PC-3 (cell line): ENCODE results near the gene UBE4B. TPM values are rescaled to one million over a fixed set of nuclear protein-coding genes. Genes with fewer than 3 reads are reported as not detected.

Source experiments
- ATAC-seq: fragments of 200-7000 bp; cut with Tn5 transposase; 2 replicates; pipeline ENCODE4 v1.9.1; 2020; ENCODE audit warnings: mild to moderate bottlenecking, moderate library complexity
- BruUV-seq: library from RNA; stranded (reverse); fragments of 400-500 nt; replicated peaks from 2 replicates; lab custom pipeline; 2021; lab: Mats Ljungman, UMichigan
- CTCF ChIA-PET: fragments of 300-600 bp; sonication (Branson Sonifier 250); formaldehyde crosslinking; loops from one replicate; lab custom pipeline; 2022; ENCODE audit warnings: antibody characterized with exemption; lab: Charles Lee
- POLR2A ChIA-PET: fragments of 300-600 bp; sonication (Branson Sonifier 250); formaldehyde crosslinking; loops from one replicate; lab custom pipeline; 2022; ENCODE audit warnings: antibody characterized with exemption; ENCODE audit not compliant: unreplicated experiment; lab: Charles Lee
- DNase-seq: peaks from one replicate; pipeline ENCODE4 v3.0.0-alpha.2; 2015
- H2AFZ ChIP-seq: fragments of 300-600 bp; sonication (generic); 2 replicates; pipeline ENCODE4 v1.6.0; 2016; ENCODE audit warnings: antibody characterized with exemption, low read length
- H3F3A ChIP-seq: fragments of 300-600 bp; sonication (generic); one replicate; pipeline ENCODE4 v1.6.0; 2017; ENCODE audit warnings: antibody characterized with exemption, low read length, control low read depth, mild to moderate bottlenecking; ENCODE audit not compliant: unreplicated experiment
- H3K27ac ChIP-seq: fragments of 300-600 bp; sonication (generic); 2 replicates; pipeline ENCODE4 v1.5.1; 2016; ENCODE audit warnings: mild to moderate bottlenecking, low read length
- H3K27me3 ChIP-seq: fragments of 300-600 bp; sonication (generic); 2 replicates; pipeline ENCODE4 v1.6.1; 2016; ENCODE audit warnings: low read length, mixed read lengths
- H3K36me3 ChIP-seq: fragments of 300-600 bp; sonication (generic); 2 replicates; pipeline ENCODE4 v1.6.1; 2016; ENCODE audit warnings: low read depth, mixed run types, low read length, mixed read lengths
- H3K4me1 ChIP-seq: fragments of 300-600 bp; sonication (generic); 2 replicates; pipeline ENCODE4 v1.5.1; 2016; ENCODE audit warnings: low read length; ENCODE audit not compliant: insufficient read depth
- H3K4me2 ChIP-seq: fragments of 300-600 bp; sonication (generic); 2 replicates; pipeline ENCODE4 v1.6.0; 2016; ENCODE audit warnings: low read length
- H3K4me3 ChIP-seq: fragments of 300-600 bp; sonication (generic); 2 replicates; pipeline ENCODE4 v1.5.1; 2016; ENCODE audit warnings: mild to moderate bottlenecking, low read length, mixed read lengths
- H3K79me2 ChIP-seq: fragments of 300-600 bp; sonication (generic); 2 replicates; pipeline ENCODE4 v1.6.1; 2017; ENCODE audit warnings: low read length, mixed read lengths
- H3K9ac ChIP-seq: fragments of 300-600 bp; sonication (generic); 2 replicates; pipeline ENCODE4 v1.6.0; 2016; ENCODE audit warnings: mild to moderate bottlenecking, low read length
- H3K9me2 ChIP-seq: fragments of 300-600 bp; sonication (generic); replicated peaks from 2 replicates; pipeline ENCODE4 v1.6.1; 2016; ENCODE audit warnings: mixed run types, low read length, mixed read lengths
- H3K9me3 ChIP-seq: fragments of 300-600 bp; sonication (generic); 2 replicates; pipeline ENCODE4 v1.6.1; 2016; ENCODE audit warnings: low read length, mixed read lengths
- H4K20me1 ChIP-seq: fragments of 300-600 bp; sonication (generic); 2 replicates; pipeline ENCODE4 v1.6.1; 2016; ENCODE audit warnings: low read length, mixed read lengths
- CTCF ChIP-seq: fragments of 300-600 bp; sonication (generic); conservative IDR thresholded peaks from 2 replicates; pipeline ENCODE4 v1.5.1; 2017; ENCODE audit warnings: antibody characterized with exemption, low read depth, mild to moderate bottlenecking, low read length
- EZH2 ChIP-seq: fragments of 300-600 bp; sonication (generic); IDR thresholded peaks from one replicate; pipeline ENCODE4 v1.6.1; 2017; ENCODE audit warnings: antibody characterized with exemption, mild to moderate bottlenecking, low read length; ENCODE audit not compliant: unreplicated experiment
- EZH2phosphoT487 ChIP-seq: fragments of 300-600 bp; sonication (generic); IDR thresholded peaks from 2 replicates; pipeline ENCODE4 v1.6.1; 2018; ENCODE audit warnings: mild to moderate bottlenecking, antibody characterized with exemption, low read length, borderline replicate concordance
- intact Hi-C: fragments of 100-400 bp; cut with micrococcal nuclease; formaldehyde crosslinking; loops from 2 replicates; pipeline ENCODE4 v1.9.0; 2023
- total RNA-seq: library from RNA; depleted of rRNA; stranded (reverse); fragments of >200 nt; gene quantifications from 2 replicates; pipeline ENCODE4 v1.2.3, GENCODE V29; 2014

The UBE4B gene
- total RNA-seq, 1 experiment from 2014 or later = 37.9 TPM

DNA sequence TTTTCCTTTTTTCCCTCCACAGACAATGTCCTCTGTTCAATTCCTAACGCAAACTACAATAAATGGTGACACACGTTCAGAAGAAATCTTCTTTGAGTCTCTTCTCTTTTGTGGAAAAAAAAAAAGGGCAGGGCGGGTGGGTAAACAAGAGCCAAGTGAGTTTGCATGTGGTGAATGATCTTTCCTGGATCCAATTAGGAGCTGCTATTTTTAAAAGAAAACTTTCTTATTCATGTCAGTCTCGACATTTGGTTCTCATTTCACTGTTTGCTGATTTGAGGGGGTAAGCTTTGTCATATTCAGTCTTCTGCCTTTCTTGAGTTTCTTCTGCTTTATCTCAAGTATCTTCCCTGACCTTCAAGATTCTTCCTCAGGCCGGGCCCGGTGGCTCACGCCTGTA lies 148.4 kb downstream of the UBE4B start:
- no peaks in the 10 kb centered on the region for H3K36me3 ChIP-seq
- intact Hi-C loops = no loop called here
- DNase-seq (no peak), ATAC-seq (no peak)
- no peaks in the 10 kb centered on the region for H4K20me1 ChIP-seq
- H3K9me2 ChIP-seq = no peaks in the 10 kb centered on the region
- H3K4me2 ChIP-seq = no peak overlapping the region
- no peak overlapping the region for H2AFZ ChIP-seq
- no peak overlapping the region for H3K4me3 ChIP-seq
- ChIA-PET CTCF (no interaction called here), POLR2A (no interaction called here)
- H3K9me3 ChIP-seq = no peaks in the 10 kb centered on the region
- H3K79me2 ChIP-seq = no peaks in the 10 kb centered on the region
- H3K27ac ChIP-seq = no peak overlapping the region
- BruUV-seq = no TSS peak
- H3K27me3 ChIP-seq = no peaks in the 10 kb centered on the region
- no peaks in the 10 kb centered on the region for H3F3A ChIP-seq
- no peak overlapping the region for H3K9ac ChIP-seq
- H3K4me1 ChIP-seq = no peaks in the 10 kb centered on the region; the same call in 1 of the 2 replicates
- TF ChIP-seq EZH2phosphoT487 = no peak
- TF ChIP-seq CTCF = no peak
- no peak for TF ChIP-seq EZH2

DNA sequence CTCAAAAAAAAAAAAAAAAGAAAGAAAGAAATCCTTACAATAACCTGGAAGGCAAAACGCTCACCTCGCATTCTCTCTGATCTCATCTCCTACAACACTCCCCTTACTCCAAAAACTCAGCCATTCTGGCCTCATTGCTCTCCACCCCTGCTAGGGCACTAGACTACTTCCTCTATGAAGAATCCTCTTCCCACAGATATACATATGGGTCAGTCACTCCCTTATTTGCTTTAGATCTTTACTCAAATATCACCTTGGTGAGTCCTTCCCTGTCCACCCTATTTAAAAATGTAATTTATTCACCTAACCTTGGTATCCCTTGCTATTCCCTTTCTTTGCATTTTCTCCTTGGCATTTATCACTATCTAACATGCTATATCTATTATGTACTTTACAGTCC lies 153.0 kb downstream of the UBE4B start:
- Histone ChIP-seq H3K4me1 (no peaks in the 10 kb centered on the region; the same call in 1 of the 2 replicates), H3K9me2 (no peaks in the 10 kb centered on the region), H3K9me3 (no peaks in the 10 kb centered on the region), H3K27ac (no peak overlapping the region), H2AFZ (no peak overlapping the region), H3K36me3 (no peaks in the 10 kb centered on the region), H3K4me3 (no peak overlapping the region), H3K79me2 (no peaks in the 10 kb centered on the region), H3K27me3 (no peaks in the 10 kb centered on the region), H3K9ac (no peak overlapping the region), H3F3A (no peaks in the 10 kb centered on the region), H3K4me2 (no peak overlapping the region), H4K20me1 (no peaks in the 10 kb centered on the region)
- BruUV-seq = no TSS peak
- intact Hi-C loops = no loop called here
- DNase-seq = peak; percentile 39
- no peak for TF ChIP-seq CTCF
- CTCF ChIA-PET = no interaction called here
- POLR2A ChIA-PET = no interaction called here
- ATAC-seq = peak; percentile 100

DNA sequence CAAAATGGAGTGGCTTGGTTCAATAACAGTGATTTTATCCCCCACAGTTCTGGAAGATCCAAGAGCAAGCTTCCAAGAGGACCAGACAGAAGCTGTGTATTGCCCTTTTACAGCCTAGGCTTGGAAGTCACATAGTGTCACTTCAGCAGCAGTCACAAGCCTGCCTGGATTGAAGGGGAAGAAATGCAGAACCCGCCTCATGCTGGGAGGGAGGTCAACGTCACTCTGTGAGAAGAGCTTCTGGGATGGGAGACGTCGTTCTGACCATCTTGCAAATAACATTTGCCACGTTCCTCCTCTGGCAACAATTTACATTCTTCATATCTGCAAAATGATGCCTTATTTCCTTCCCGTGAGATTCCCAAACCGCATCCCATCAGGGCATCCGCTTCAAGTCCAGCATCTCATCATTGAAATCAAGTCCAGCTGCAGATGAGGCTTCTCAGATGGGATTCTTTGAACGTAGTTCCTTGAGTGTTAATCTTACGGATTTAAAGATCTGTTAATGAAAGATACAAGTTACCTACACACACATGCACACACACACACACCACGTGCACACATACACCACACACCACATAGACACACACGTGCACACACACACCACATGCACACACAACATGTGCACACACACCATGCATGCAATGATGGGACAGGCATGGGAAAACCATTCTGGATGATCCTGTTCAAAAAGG lies 153.7 kb downstream of the UBE4B start:
- CTCF ChIA-PET = no interaction called here

More for the DNA sequence above, 153.7 kb downstream of the UBE4B start:
- intact Hi-C loops = no loop called here
- ATAC-seq (no peak), DNase-seq (no peak)
- Histone ChIP-seq H3K36me3 (no peaks in the 10 kb centered on the region), H3K4me3 (no peak overlapping the region), H2AFZ (no peak overlapping the region), H3K9ac (no peak overlapping the region), H3K79me2 (no peaks in the 10 kb centered on the region), H3F3A (no peaks in the 10 kb centered on the region), H4K20me1 (no peaks in the 10 kb centered on the region), H3K4me2 (no peak overlapping the region), H3K27me3 (no peaks in the 10 kb centered on the region), H3K9me2 (no peaks in the 10 kb centered on the region), H3K27ac (no peak overlapping the region), H3K4me1 (no peaks in the 10 kb centered on the region; the same call in 1 of the 2 replicates), H3K9me3 (no peaks in the 10 kb centered on the region)
- BruUV-seq = no TSS peak
- TF ChIP-seq CTCF (no peak), EZH2 (no peak), EZH2phosphoT487 (no peak)
- POLR2A ChIA-PET = no interaction called here
